ENCODE results near the gene JTB.

JTB gene

GRCh38 chr1:153953859-153954365 is 23.6 kb downstream of the JTB start:
- DNase-seq, result no peak

DNA sequence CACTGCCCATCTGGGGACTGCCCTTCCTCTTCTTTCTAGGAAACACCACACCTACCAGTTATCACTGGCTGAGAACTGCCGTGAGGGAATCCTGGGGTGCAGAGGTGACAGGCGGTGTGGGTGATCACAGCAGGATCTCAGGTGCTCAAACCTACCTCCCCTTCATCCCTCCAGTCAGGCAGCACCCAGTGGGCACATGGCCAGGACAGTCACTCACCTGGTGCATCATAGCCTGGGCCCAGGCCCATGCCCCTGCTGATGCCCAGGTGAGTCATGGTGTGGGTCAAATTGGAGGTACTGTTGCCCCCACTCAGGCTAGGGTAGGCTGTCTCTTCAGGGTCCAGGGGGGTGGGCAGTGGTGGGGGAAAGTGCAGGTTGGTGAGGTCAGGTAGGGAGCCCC is 25.7 kb downstream of the JTB start:
- no peak for DNase-seq

DNA sequence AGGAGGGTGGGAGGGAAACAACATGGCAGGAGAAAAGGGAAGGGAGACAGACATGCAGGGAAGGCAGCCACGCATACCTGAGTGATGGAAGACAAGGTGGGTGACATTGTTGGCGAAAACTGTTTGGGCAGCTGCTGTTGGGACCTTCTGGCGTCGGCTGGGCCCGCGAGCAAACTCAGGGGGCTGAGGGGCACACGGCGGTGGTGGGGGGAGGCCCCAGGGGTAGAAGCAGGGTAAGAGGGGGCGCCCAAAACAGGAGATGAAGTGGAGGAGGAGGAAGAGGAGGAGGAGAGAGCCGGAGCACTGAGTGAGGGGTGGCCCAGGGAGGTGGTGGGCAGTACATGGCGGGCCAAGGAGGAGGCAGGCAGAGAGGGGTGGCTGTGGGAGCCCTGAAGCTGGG is 26.3 kb downstream of the JTB start:
- DNase-seq, result no peak

- peak; percentile 63 for DNase-seq
Measured at GRCh38 chr1:153946622-153947241, 30.7 kb downstream of the JTB start, which contains the start of gene DENND4B. DENND4B (minus strand) TSS chr1:153946718; CDS start chr1:153944374, 2,344 bp downstream.

DNA sequence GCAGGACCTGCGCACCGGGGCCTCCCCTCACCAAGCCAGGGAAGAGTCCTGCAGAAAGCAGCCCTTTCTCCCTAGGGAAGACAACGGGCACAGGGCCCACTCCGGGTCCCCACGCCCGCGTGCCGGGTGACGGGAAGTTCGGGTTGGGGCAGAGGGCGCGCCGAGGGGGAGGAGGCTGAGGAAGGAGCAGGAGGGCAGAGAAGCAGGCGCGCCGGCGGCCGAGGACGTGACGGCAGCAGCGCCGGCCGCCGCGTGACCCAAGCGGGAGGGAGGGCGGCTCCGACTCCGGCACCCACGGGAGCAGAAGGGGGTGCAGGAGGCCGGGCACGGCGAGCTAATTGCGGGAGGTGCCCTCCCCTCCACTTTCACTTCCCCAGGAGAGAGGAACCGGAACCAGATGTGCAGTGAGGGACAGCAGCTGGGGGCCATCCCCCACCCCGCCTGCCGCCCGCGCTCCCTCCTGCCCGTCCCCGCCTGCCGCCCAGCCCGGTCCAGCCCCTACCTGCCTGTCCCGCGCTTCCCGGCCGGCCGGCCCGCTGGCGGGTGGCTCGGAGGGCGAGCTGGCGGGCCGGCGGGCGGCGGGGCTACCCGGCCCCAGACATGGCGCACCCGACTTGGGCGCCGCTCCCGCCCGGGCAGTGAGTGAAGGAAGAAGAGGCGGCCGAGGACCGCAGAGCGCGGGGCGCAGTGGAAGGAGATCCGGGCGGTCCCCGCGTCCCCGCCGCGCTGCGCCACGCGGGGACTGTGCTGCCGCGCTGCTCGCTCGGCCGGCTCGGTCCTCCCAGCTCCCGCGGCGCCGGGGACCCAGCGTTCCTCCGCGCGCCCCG is 31.5 kb downstream of the JTB start:
- no peak for DNase-seq

DNA sequence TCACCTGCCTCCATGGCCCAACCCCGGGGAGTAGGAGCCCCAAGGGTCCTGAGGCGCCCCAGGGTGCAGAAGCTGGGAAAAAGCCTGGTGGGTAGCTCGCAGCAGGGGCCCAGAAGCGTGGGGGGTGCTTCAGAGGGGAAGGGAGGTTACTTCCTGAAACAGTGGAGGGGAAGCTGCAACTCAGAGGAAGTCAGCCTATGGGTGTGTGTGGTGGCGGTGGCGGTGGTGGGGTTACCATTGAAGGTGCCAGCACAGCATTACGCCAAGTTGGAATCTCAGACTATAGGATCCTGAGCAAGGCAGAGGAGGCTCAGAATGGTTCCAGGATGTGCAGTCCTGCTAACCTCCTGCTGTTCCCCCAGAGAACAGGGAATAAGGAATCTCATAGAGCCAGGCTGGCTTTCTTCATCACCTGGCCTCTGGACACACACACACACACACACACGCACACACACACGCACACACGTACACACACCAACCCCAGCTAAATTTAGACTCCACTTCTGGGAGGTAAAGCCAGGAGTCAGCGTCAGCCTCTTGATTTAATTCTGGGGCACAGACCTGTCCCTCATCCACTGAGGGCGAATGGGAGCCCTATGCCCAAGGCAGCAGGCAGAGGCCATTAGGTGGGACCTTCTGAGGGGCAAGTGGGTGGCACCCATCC is 32.2 kb downstream of the JTB start:
- no peak for DNase-seq

DNA sequence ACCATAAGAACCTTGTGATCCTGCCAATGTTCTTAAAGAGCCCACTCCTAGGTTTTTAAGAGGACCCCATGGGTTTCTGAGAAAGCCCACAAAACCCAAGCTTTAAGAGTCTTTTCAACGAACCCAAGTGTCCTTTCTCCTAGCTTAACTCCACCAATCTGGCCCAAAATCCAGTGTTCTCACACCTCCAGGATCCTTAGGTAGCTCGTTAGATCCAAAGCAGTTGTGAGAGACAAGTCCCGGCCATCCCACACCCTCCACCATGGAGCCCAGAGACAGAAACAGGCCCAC is 32.7 kb downstream of the JTB start:
- DNase-seq, result no peak

DNA sequence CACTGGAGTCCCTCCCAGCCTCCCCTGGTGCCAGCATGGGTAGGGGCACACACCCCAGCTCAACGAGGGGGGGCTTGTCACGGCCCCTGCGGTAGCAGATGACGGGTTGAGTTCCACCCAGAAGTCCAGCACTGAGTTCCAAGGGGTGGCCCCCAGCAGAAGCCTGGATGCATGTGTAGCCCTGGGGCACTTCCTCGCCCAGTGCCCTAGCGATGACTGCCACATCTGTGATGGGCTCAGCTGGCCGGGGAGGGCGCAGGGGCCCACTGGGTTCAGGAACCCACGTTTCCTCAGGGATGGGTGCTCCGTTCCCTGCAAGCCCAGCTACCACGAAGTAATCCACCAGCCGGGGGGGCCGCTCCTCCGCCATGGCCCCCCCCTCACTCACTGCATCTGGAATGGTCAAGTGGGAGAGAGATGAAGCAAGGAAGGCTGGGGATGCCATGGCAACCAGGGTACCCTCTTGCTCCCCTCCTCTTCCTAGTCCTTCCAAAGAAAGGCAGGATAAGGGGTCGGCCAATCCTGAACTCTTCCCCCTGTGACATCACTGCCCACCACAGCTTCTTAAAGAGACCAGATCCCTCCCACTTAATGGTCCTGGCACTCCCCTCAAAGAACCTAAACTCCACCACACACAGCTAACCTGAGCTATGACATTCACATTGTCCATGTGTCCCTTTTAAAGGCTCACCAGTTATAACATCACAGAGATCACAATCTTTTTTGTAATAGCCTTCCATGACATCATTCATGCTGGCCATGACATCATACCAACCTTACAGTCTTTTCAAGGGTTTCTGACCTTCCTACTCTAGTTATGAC is 33.3 kb downstream of the JTB start:
- no peak for DNase-seq

GRCh38 chr1:153942766-153943549 is 34.5 kb downstream of the JTB start:
- DNase-seq, result no peak

- no peak for DNase-seq
Measured at GRCh38 chr1:153941826-153942725, 35.4 kb downstream of the JTB start.

DNA sequence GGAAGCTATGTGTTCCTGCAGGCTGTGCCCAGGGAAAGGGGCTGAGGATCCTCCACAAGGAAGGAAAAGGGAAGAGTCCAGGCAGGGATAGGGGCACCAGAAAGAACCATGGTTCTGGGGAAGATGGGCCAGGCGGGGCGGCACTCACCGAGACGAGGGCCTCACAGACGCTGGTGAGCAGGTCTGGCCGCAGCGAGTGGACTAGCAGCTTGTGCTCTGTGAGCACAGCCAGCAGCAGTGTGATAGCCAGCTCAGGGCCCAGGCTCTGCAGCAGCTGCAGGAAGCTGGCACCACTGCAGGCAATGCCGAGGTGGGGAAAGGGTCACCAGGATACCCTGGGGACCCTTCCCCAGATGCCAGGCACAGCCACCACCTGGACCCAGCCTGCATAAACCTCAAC is 36.7 kb downstream of the JTB start:
- no peak for DNase-seq

DNA sequence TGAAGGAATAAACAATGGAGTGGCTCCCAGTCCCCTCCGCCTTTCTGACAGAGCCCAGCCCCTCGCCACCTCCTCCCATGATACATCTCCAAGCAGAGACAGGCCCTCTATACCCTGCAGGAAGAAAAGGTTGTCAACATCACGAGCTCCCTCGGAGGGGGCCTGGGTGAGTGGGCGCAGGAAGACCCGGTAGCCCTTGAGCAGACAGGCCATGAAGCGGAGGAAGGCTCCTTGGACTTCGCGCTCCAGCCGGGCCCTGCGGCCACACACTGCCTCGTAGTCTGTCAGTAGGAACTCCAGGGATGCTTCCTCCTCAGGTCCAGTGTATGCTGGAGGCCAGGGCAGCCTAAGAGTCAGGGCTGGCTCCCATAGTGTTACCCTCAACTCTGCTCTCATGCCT is 38.0 kb downstream of the JTB start:
- no peak for DNase-seq

DNA sequence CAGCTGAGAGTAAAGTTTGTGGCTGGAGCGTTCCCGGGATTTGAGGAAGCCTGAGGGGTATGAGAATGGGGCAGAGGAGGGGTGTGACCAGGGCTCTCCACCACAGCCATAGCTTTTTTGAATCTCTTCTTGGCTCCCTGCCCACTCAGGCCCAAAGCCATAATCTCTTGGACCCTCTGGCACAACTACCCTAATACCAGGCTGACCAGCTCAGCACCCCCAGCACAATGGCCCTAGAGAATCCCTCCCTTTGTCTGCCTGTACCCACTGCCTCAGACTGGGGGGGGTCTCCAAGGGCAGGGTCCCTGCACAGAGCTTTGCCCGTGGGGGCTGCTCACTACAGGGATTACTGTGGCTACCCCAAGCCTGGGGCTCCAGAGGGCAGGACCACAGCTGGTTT is 38.5 kb downstream of the JTB start:
- no peak for DNase-seq

DNA sequence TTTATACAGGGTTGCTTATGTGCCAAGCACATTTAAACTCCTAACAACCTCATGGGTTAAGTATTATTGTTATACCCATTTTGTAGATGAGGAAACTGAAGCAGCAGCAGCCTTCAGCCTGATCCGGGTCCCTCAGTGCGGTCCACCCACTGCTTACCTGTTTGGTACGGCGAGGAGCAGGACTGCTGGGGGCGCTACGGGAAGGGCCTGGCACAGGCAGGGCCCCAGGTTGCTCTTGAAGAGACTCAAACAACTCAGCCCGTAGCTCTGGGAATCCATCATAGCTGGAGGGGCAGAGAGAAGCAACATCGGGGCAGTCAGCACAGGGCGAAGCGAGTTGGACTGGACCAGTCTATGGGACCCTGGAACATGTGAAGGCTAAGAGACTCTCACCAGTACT is 40.1 kb downstream of the JTB start:
- DNase-seq, result no peak

- no peak for DNase-seq
Measured at GRCh38 chr1:153936011-153936802, 41.3 kb downstream of the JTB start.

DNA sequence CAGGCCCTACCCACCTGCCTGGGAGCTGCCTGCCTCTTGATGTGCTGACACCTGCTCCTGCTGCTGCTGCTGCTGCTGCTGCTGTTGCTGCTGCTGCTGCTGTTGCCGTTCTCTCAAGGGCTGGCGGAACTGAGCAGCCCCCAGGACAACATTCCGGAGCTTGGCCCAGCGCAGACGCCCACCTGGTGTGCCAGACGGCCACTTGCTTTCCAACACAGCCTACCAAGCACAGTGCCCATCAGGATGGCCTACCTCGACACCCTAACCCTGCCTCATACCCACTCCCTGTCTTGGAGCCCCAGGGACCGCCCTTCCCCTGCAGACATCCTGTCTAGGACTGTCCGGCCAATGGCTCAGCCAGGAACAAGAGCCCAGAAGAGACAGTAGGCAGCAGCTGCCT is 42.7 kb downstream of the JTB start:
- no peak for DNase-seq

DNA sequence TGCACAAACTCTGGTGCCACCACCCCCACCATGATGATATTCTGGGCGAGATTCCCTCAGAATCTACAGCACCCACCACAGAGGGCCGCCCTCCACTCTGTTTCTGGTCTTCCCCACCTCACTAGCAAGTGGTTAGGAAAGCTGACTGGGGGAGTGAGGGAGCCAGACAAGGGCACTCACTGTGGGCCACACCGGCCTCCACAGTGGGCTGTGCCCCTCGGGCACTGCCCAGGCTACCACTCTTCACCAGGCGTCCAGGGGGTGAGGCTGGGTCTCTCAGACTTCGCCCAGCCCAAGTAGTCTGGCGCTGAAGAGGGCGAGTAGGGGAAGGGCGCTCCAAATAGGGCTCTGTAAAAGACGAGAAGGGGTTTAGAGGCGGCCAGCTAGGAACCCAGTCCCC is 43.5 kb downstream of the JTB start:
- DNase-seq, result no peak

- no peak for DNase-seq
Measured at GRCh38 chr1:153933430-153933829, 44.0 kb downstream of the JTB start.

DNA sequence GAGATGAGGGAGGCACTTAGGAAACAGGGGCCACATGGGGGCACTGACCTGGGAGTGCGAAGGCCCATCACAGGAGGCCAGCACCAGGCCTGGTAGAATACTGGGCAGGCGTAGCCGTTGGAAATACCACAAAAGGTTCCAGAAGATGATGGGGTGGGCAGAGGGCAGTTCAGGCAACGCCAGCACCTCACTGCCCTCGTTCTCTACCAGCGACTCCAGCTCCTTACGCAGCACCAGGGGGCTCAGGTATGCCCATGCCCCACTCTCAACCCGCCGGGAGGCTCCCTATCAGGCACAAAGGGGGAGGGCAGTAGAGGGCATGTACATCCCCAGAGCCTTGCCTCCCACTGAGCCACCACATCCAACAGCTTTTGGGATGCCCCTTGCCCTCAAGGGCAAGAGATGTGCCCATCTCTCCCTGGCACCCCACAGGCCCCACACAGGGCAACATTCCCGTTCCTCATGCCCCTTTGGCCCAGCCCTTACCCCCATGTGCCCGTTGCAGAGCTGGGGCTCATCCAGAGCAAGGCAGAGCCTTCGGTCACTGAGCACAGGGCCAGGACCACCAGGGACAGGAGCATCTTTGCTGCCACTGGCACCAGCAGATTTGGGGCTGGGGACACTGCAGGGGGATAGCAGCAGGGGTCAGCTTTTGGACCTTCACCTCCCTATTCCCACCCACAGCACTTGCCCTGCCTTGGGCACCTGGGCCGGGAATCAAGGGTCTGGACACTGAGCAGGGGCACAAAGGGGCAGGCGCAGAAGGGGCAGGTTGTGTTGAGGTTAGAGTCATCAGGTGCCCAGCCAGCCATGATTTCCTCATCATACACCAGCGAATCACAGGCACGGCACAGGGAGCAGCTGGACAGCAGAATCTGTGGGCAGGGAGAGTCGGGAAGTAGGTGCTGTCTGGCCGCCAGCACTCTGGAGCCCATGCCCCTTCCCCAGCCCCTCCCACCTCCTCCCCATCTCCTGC is 45.0 kb downstream of the JTB start:
- DNase-seq, result no peak
